Measurements from ENCODE around the gene GPRC6A.
"Not testable (repeated sequence)": the region's sequence is repeated elsewhere in the genome, so short reads cannot be mapped to it uniquely, and the experiment has no call there.

GPRC6A gene

DNA sequence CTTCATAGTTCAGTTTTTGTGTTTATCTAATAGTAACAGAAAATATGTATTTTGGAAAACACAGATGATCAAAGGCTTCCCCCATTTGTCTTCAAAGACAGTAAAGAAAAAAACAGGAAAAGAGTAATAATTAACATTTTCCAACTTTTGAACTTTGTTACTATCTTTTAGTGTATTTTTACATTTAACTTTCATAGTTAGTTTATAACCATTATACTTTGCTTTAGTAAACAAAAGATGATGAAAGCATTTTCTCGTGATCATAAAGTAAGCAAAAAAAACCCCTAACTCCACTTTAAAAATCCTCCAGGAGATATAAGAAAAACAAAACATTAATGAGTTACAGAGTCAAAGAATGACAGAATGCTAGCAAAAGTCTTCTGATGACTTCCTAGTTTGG lies 13.6 kb upstream of the GPRC6A start:
- H4K20me1 ChIP-seq (ENCODE audit: insufficient read depth, low read length), result no peaks in the 10 kb centered on the region
- no peaks in the 10 kb centered on the region for H3K9me2 ChIP-seq (ENCODE audit: low read depth, low read length)
- no peak overlapping the region for H3K4me3 ChIP-seq (ENCODE audit: low read depth, low read length, poor library complexity, severe bottlenecking)
- H2AFZ ChIP-seq (ENCODE audit: low read length), result no peak overlapping the region
- no peaks in the 10 kb centered on the region for H3K27me3 ChIP-seq (ENCODE audit: insufficient read depth, low read length)
- no peaks in the 10 kb centered on the region for H3F3A ChIP-seq (ENCODE audit: insufficient read depth, low read length)
- H3K4me1 ChIP-seq (ENCODE audit: insufficient read depth, low read length, severe bottlenecking), result no peaks in the 10 kb centered on the region
- no peak overlapping the region for H3K27ac ChIP-seq (ENCODE audit: low read depth, low read length, poor library complexity, severe bottlenecking)
- H3K79me2 ChIP-seq (ENCODE audit: insufficient read depth, low read length), result no peaks in the 10 kb centered on the region
- H3K9ac ChIP-seq (ENCODE audit: low read length), result no peak overlapping the region
- TF ChIP-seq, protein P1, sequence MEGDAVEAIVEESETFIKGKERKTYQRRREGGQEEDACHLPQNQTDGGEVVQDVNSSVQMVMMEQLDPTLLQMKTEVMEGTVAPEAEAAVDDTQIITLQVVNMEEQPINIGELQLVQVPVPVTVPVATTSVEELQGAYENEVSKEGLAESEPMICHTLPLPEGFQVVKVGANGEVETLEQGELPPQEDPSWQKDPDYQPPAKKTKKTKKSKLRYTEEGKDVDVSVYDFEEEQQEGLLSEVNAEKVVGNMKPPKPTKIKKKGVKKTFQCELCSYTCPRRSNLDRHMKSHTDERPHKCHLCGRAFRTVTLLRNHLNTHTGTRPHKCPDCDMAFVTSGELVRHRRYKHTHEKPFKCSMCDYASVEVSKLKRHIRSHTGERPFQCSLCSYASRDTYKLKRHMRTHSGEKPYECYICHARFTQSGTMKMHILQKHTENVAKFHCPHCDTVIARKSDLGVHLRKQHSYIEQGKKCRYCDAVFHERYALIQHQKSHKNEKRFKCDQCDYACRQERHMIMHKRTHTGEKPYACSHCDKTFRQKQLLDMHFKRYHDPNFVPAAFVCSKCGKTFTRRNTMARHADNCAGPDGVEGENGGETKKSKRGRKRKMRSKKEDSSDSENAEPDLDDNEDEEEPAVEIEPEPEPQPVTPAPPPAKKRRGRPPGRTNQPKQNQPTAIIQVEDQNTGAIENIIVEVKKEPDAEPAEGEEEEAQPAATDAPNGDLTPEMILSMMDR (IDR thresholded peaks at IDR 0.05; ENCODE audit: low read length), result no peak
- no peak for TF ChIP-seq EZH2 (IDR thresholded peaks at IDR 0.05; ENCODE audit: borderline replicate concordance, low read length)
- no peak overlapping the region for H3K4me2 ChIP-seq (ENCODE audit: low read length)
- no peaks in the 10 kb centered on the region for H3K9me3 ChIP-seq (ENCODE audit: low read length)
- no peaks in the 10 kb centered on the region for H3K36me3 ChIP-seq (ENCODE audit: insufficient read depth, low read length)

- Histone ChIP-seq H3F3A (ENCODE audit: insufficient read depth, low read length) (no peaks in the 10 kb centered on the region), H3K27me3 (ENCODE audit: insufficient read depth, low read length) (no peaks in the 10 kb centered on the region), H4K20me1 (ENCODE audit: insufficient read depth, low read length) (no peaks in the 10 kb centered on the region), H3K79me2 (ENCODE audit: insufficient read depth, low read length) (no peaks in the 10 kb centered on the region), H3K9me3 (ENCODE audit: low read length) (no peaks in the 10 kb centered on the region), H3K9ac (ENCODE audit: low read length) (no peak overlapping the region), H3K36me3 (ENCODE audit: insufficient read depth, low read length) (no peaks in the 10 kb centered on the region), H3K4me3 (ENCODE audit: low read depth, low read length, poor library complexity, severe bottlenecking) (no peak overlapping the region), H3K9me2 (ENCODE audit: low read depth, low read length) (no peaks in the 10 kb centered on the region), H3K4me1 (ENCODE audit: insufficient read depth, low read length, severe bottlenecking) (no peaks in the 10 kb centered on the region), H2AFZ (ENCODE audit: low read length) (no peak overlapping the region), H3K27ac (ENCODE audit: low read depth, low read length, poor library complexity, severe bottlenecking) (no peak overlapping the region), H3K4me2 (ENCODE audit: low read length) (no peak overlapping the region)
- no peak for TF ChIP-seq EZH2 (IDR thresholded peaks at IDR 0.05; ENCODE audit: borderline replicate concordance, low read length)
- TF ChIP-seq, protein P1 (IDR thresholded peaks at IDR 0.05; ENCODE audit: low read length), result no peak
Measured at GRCh38 chr6:116840091-116840490, 11.2 kb upstream of the GPRC6A start.

- no peak overlapping the region for H2AFZ ChIP-seq (ENCODE audit: low read length)
- H3K36me3 ChIP-seq (ENCODE audit: insufficient read depth, low read length), result no peaks in the 10 kb centered on the region
Measured at GRCh38 chr6:116836606-116837342, 7.9 kb upstream of the GPRC6A start.

DNA sequence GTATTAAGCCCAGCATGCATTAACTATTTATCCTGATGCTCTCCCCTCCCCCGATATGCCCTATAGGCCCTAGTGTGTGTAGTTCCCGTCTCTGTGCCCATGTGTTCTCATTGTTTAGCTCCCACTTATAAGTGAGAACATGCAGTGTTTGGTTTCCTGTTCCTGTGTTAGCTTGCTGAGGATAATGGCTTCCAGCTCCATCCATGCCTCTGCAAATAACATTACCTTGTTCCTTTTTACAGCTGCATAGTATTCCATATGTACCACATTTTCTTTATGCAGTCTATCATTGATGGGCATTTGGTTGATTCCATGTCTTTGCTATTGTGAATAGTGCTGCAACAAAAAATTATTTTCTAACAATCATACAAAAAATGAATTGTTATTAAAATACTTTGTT lies 5.6 kb upstream of the GPRC6A start:
- H3K27me3 ChIP-seq (ENCODE audit: insufficient read depth, low read length); H3K9ac ChIP-seq (ENCODE audit: low read length); H4K20me1 ChIP-seq (ENCODE audit: insufficient read depth, low read length); H3K4me2 ChIP-seq (ENCODE audit: low read length); H3K79me2 ChIP-seq (ENCODE audit: insufficient read depth, low read length); H3K9me3 ChIP-seq (ENCODE audit: low read length); H3K9me2 ChIP-seq (ENCODE audit: low read depth, low read length); H3K27ac ChIP-seq (ENCODE audit: low read depth, low read length, poor library complexity, severe bottlenecking); H3K36me3 ChIP-seq (ENCODE audit: insufficient read depth, low read length); H3K4me1 ChIP-seq (ENCODE audit: insufficient read depth, low read length, severe bottlenecking); H2AFZ ChIP-seq (ENCODE audit: low read length); H3F3A ChIP-seq (ENCODE audit: insufficient read depth, low read length); H3K4me3 ChIP-seq (ENCODE audit: low read depth, low read length, poor library complexity, severe bottlenecking): not testable (repeated sequence)

More at GRCh38 chr6:116836606-116837342, 7.9 kb upstream of the GPRC6A start:
- no peak overlapping the region for H3K4me2 ChIP-seq (ENCODE audit: low read length)
- H3K79me2 ChIP-seq (ENCODE audit: insufficient read depth, low read length), result no peaks in the 10 kb centered on the region
- TF ChIP-seq, protein P1 (IDR thresholded peaks at IDR 0.05; ENCODE audit: low read length), result no peak
- no peak for TF ChIP-seq EZH2 (IDR thresholded peaks at IDR 0.05; ENCODE audit: borderline replicate concordance, low read length)
- H3K9ac ChIP-seq (ENCODE audit: low read length), result no peak overlapping the region
- no peaks in the 10 kb centered on the region for H3F3A ChIP-seq (ENCODE audit: insufficient read depth, low read length)
- H3K9me2 ChIP-seq (ENCODE audit: low read depth, low read length), result no peaks in the 10 kb centered on the region
- H3K4me1 ChIP-seq (ENCODE audit: insufficient read depth, low read length, severe bottlenecking), result no peaks in the 10 kb centered on the region
- no peaks in the 10 kb centered on the region for H3K27me3 ChIP-seq (ENCODE audit: insufficient read depth, low read length)
- no peaks in the 10 kb centered on the region for H3K9me3 ChIP-seq (ENCODE audit: low read length)
- no peaks in the 10 kb centered on the region for H4K20me1 ChIP-seq (ENCODE audit: insufficient read depth, low read length)
- no peak overlapping the region for H3K27ac ChIP-seq (ENCODE audit: low read depth, low read length, poor library complexity, severe bottlenecking)
- H3K4me3 ChIP-seq (ENCODE audit: low read depth, low read length, poor library complexity, severe bottlenecking), result no peak overlapping the region
